AG08396 (cell line): ENCODE data around the gene RPL7L1.

Source experiments
- DNase-seq: peaks from one replicate; pipeline ENCODE4 v3.0.0; 2012; ENCODE audit warnings: low spot score, mixed read lengths

Gene RPL7L1

GRCh38 chr6:42933205-42933604 is 53.8 kb downstream of the RPL7L1 start:
- no peak for DNase-seq

GRCh38 chr6:42935322-42935721 is 55.9 kb downstream of the RPL7L1 start:
- DNase-seq: no peak

GRCh38 chr6:42936398-42936797 is 57.0 kb downstream of the RPL7L1 start:
- no peak for DNase-seq

- no peak for DNase-seq
Measured at GRCh38 chr6:42937548-42938427, 58.4 kb downstream of the RPL7L1 start.

- DNase-seq: no peak
Measured at GRCh38 chr6:42938428-42938796, 59.0 kb downstream of the RPL7L1 start.

GRCh38 chr6:42938987-42939809 is 59.8 kb downstream of the RPL7L1 start:
- no peak for DNase-seq
